Kidney (tissue), 14 donors: Measurements from ENCODE around the gene CCSAP. TPM values are rescaled to one million over a fixed set of nuclear protein-coding genes. Genes with fewer than 3 reads are reported as not detected.

Experiments
- DNase-seq, 5 donors: peaks; one replicate each; pipeline ENCODE4 v3.0.0-alpha.2; 2013 to 2020
- FAIRE-seq: peaks from 2 replicates; lab custom pipeline; 2012; peaks lifted over from hg19 to GRCh38; lab: Jason Lieb, UNC
- H3K27ac ChIP-seq, 2 donors: one replicate each; pipeline ENCODE4 v1.7.0; 2013; ENCODE audit warnings: low read depth in 2 of 2, low read length in 2 of 2, inconsistent platforms in 1 of 2
- H3K27me3 ChIP-seq: one replicate; pipeline ENCODE4 v1.7.1; 2013; ENCODE audit warnings: low read length, inconsistent platforms; ENCODE audit not compliant: control insufficient read depth, insufficient read depth
- H3K36me3 ChIP-seq, 3 donors: one replicate each; pipeline versions ENCODE4 v1.7.0 to v1.7.1; 2013; ENCODE audit warnings: low read length in 3 of 3, control low read depth in 1 of 3, inconsistent platforms in 1 of 3; ENCODE audit not compliant: insufficient read depth in 3 of 3, control insufficient read depth in 2 of 3
- H3K4me1 ChIP-seq, 3 donors: one replicate each; pipeline versions ENCODE4 v1.7.0 to v1.7.1; 2013; ENCODE audit warnings: low read length in 3 of 3, inconsistent platforms in 1 of 3, low read depth in 1 of 3; ENCODE audit not compliant: control insufficient read depth in 2 of 3, insufficient read depth in 2 of 3
- H3K4me3 ChIP-seq, 3 donors: one replicate each; pipeline versions ENCODE4 v1.7.0 to v1.8.1; 2013; ENCODE audit warnings: low read length in 3 of 3, control low read depth in 1 of 3, inconsistent platforms in 1 of 3
- H3K9ac ChIP-seq, 3 donors: one replicate each; pipeline versions ENCODE4 v1.7.0 to v1.7.1; 2013; ENCODE audit warnings: low read length in 3 of 3, control low read depth in 1 of 3, inconsistent platforms in 1 of 3
- H3K9me3 ChIP-seq, 3 donors: one replicate each; pipeline versions ENCODE4 v1.7.0 to v1.7.1; 2013; ENCODE audit warnings: low read length in 3 of 3, control low read depth in 1 of 3, inconsistent platforms in 1 of 3; ENCODE audit not compliant: control insufficient read depth in 2 of 3, insufficient read depth in 1 of 3
- CTCF ChIP-seq: IDR thresholded peaks from 3 replicates; pipeline ENCODE4 v1.5.1; 2012; ENCODE audit warnings: mild to moderate bottlenecking, moderate library complexity, borderline replicate concordance; ENCODE audit not compliant: insufficient read depth; ENCODE audit errors: extremely low read depth
- intact Hi-C: fragments of 100-400 bp; cut with DNase I; formaldehyde crosslinking; loops from one replicate; pipeline ENCODE4 v1.11.1; 2022
- polyA plus RNA-seq: library from polyadenylated mRNA; stranded (reverse); fragments of 350-450 nt; fragmentation: Illumina TruSeq; extraction: RNeasy Lipid Tissue Mini Kit (QIAGEN cat#74804); gene quantifications from one replicate; pipeline ENCODE4 v1.2.3, GENCODE V29; 2014; ENCODE audit warnings: low read depth, low replicate concordance; ENCODE audit not compliant: insufficient read depth
- total RNA-seq: library from RNA; stranded (reverse); fragmentation: NEBNext Ultra II Directional; extraction: Animal tissue kit (Norgen Biotek cat#: 25700); gene quantifications from one replicate; pipeline ENCODE4 v1.2.1, GENCODE V29; 2021
- donor health status: control.
- donor health status: control.
- donor health status: control.
- donor health status: control.
- donor health status: control.
- donor health status: DM: yes; HTN: yes; CAD: no.
- donor health status: Normal renal cell carcinoma (clear cell type).

The CCSAP gene
- total and polyA plus RNA-seq, 2 donors from 2014 or later: 0.84 to 3.1 TPM

- Histone ChIP-seq H3K9ac (no peak overlapping the region), H3K4me3 (no peak overlapping the region), H3K36me3 (no peaks in the 10 kb centered on the region), H3K27me3 (no peaks in the 10 kb centered on the region), H3K9me3 (no peaks in the 10 kb centered on the region), H3K27ac (no peak overlapping the region), H3K4me1 (peaks cover 3 to 4% (median 3%) of the 10 kb centered on the region in 3 donors)
- intact Hi-C loops: no loop called here
- no peak for DNase-seq
- TF ChIP-seq CTCF: no peak
- FAIRE-seq: no peak
Measured at GRCh38 chr1:229278120-229278741, 64.6 kb downstream of the CCSAP start.

GRCh38 chr1:229275005-229275404 is 67.8 kb downstream of the CCSAP start:
- H3K9me3 ChIP-seq: no peaks in the 10 kb centered on the region
- H3K27ac ChIP-seq: no peak overlapping the region
- no peak for TF ChIP-seq CTCF
- no peaks in the 10 kb centered on the region for H3K27me3 ChIP-seq
- H3K9ac ChIP-seq: no peak overlapping the region
- intact Hi-C loops: no loop called here
- H3K4me1 ChIP-seq: peaks cover 4 to 15% (median 12%) of the 10 kb centered on the region in 3 donors
- H3K4me3 ChIP-seq: no peak overlapping the region
- no peak for FAIRE-seq
- no peak for DNase-seq
- H3K36me3 ChIP-seq: no peaks in the 10 kb centered on the region

GRCh38 chr1:229273507-229274232 is 69.2 kb downstream of the CCSAP start:
- Histone ChIP-seq H3K9ac (no peak overlapping the region), H3K4me3 (peak overlapping the region in 1 of 3 donors; percentile 25), H3K4me1 (peaks cover 4 to 15% (median 12%) of the 10 kb centered on the region in 3 donors), H3K9me3 (no peaks in the 10 kb centered on the region), H3K27ac (peak overlapping the region in 1 of 2 donors; percentile 5), H3K36me3 (no peaks in the 10 kb centered on the region), H3K27me3 (no peaks in the 10 kb centered on the region)
- no peak for TF ChIP-seq CTCF
- FAIRE-seq: no peak
- intact Hi-C loops: no loop called here
- DNase-seq: no peak
